ENCODE data around the gene EXOSC9.
"Not testable (repeated sequence)": the region's sequence is repeated elsewhere in the genome, so short reads cannot be mapped to it uniquely, and the experiment has no call there.

Gene EXOSC9

DNA sequence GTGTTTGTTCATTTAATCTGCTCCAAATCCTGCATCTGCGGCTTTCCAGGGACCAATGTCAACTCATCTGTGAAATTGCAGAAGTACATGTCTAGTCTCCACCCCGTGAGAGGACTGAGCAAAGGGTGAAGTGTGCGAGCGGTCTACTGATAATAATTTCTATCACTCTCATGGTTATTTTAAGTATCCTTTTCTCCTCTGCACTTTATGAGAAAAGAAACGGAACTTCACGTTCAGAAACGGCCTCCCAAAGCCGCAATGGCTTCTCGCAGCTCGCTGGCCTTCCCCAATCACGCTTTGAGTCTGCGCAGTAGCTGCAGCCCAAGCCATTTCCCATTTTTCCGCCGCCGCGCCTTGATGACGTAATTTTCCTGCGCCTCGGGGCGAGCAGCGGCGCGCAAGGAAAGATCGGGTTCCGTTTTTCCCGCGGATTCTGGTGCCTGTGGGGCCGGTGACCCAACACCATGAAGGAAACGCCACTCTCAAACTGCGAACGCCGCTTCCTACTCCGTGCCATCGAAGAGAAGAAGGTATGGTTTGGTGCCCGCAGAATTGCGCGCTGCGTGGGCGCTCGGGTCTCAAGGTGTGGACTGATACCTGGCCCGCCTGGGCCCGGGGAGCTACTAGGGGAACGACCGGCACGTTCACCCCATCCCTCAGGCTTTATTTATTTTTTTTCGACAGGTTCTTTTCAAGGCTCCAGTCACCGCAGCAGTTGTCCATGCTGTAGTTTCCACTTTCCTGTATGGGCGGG lies at the start of gene EXOSC9:
Gene EXOSC9, plus strand, starts transcription at position 363 of the 754 bp plus-strand sequence. Its CDS starts 102 bp downstream, at position 465.
- in situ Hi-C loops (cut with MboI; ENCODE audit: low pct_unique_long_range_greater_than_20kb, low sequenced_read_pairs): no loop called here
- peak; percentile 95 for DNase-seq

DNA sequence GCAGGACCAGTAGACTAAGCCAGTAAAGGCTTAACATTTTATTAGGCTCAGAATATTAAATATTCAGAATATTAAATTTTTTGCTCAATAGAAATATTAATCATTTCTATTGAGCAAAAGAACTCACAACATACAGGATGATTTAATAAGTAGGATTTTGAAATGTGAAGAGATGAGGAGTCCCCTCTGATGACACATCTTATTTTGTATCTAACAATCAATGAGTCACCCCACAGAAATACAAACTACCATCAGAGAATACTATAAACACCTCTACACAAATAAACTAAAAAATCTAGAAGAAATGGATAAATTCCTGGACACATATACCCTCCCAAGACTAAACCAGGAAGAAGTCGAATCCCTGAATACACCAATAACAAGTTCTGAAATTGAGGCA lies 49.0 kb upstream of the EXOSC9 start:
- DNase-seq; in situ Hi-C loops (cut with MboI; ENCODE audit: low pct_unique_long_range_greater_than_20kb, low sequenced_read_pairs): not testable (repeated sequence)

DNA sequence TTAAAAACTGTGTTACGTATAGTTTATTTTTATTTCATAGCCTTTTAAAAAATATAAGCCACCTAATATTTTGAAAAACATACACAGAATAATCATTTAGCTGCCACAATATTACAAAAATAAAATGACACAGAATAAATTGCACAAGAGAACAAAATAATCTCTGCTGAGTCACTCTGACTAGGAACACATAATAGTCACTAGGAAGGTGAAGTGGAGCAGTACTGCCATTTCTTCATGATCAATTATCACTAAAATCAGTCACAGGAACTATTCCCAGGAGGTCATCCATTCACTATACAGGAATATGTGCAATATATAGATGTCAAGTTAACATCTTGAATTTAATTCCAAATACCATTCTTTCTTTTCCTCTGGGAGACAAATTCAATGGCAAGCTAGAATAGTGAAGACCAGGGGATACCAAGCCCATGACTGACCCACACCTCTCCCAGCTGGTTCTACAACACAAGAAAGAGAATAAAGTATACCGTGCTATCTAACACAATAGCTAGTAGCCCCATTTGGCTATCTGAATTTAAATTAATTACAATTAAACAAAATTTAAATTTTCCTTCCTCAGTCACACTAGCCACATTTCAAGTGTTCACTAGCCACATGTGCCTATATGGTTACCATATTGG lies 42.1 kb upstream of the EXOSC9 start:
- in situ Hi-C loops (cut with MboI; ENCODE audit: low pct_unique_long_range_greater_than_20kb, low sequenced_read_pairs): no loop called here
- no peak for DNase-seq

- DNase-seq: no peak
- in situ Hi-C loops (cut with MboI; ENCODE audit: low pct_unique_long_range_greater_than_20kb, low sequenced_read_pairs): no loop called here
These were observed 40.9 kb upstream of the EXOSC9 start for GRCh38 chr4:121760205-121760604.

GRCh38 chr4:121764303-121764701 lies 36.8 kb upstream of the EXOSC9 start:
- DNase-seq: no peak
- in situ Hi-C loops (cut with MboI; ENCODE audit: low pct_unique_long_range_greater_than_20kb, low sequenced_read_pairs): no loop called here

- no peak for DNase-seq
- in situ Hi-C loops (cut with MboI; ENCODE audit: low pct_unique_long_range_greater_than_20kb, low sequenced_read_pairs): no loop called here
These were observed 36.3 kb upstream of the EXOSC9 start, which contains the start of gene SMIM43 for GRCh38 chr4:121764702-121765367. SMIM43 (minus strand) TSS chr4:121765164; CDS start chr4:121765105, 59 bp downstream.

GRCh38 chr4:121765368-121765705 lies 35.8 kb upstream of the EXOSC9 start:
- in situ Hi-C loops (cut with MboI; ENCODE audit: low pct_unique_long_range_greater_than_20kb, low sequenced_read_pairs): no loop called here
- no peak for DNase-seq

DNA sequence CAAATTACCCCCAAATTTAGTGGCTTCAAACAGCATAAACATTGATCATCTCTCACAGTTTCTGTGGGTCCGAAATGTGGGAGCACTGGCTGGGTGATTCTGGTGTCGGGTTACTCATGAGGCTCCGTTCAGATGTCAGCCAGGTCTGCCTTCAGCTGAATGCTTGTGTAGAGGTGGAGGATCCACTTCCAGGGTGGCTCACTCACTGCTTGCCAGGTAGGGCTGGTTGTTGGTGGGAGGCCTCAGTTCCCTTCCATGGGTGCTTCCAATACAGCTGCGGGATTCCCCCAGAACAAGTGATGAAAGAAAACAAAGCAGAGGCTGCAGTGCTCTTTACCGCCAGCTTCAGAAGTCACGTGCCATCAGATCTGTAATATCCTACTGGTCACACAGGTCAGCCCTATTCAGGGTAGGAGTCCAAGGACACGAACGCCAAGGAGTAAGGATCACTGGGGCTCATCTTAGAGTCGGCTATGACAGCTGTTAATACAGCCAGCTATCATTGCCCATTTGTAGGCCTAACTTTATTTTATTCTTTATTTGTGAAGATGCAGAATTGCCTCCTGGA lies 35.1 kb upstream of the EXOSC9 start:
- DNase-seq: no peak
- in situ Hi-C loops (cut with MboI; ENCODE audit: low pct_unique_long_range_greater_than_20kb, low sequenced_read_pairs): no loop called here

- in situ Hi-C loops (cut with MboI; ENCODE audit: low pct_unique_long_range_greater_than_20kb, low sequenced_read_pairs): no loop called here
- no peak for DNase-seq
These were observed 34.0 kb upstream of the EXOSC9 start for GRCh38 chr4:121767166-121767565.

GRCh38 chr4:121769341-121769740 lies 31.8 kb upstream of the EXOSC9 start:
- DNase-seq: no peak
- in situ Hi-C loops (cut with MboI; ENCODE audit: low pct_unique_long_range_greater_than_20kb, low sequenced_read_pairs): no loop called here

DNA sequence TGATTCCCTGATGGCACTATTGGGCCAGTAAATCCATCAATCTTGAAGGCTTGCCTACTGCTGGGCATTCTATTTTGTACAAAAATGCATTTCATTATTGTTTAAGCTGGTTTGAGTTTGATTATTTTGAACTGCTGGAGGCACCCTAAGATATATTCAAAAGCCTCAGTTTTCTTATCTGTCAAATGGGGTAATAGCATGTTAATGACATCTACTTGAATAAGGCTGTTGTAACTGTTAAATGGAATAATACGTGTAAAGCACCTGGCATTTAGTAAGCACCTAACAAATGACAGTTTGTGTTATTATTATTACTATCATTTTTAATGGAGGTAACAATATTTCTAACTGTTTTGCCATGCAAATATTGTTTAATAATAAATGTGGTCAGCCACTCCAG lies 29.3 kb upstream of the EXOSC9 start:
- DNase-seq: no peak
- in situ Hi-C loops (cut with MboI; ENCODE audit: low pct_unique_long_range_greater_than_20kb, low sequenced_read_pairs): no loop called here

- no peak for DNase-seq
- in situ Hi-C loops (cut with MboI; ENCODE audit: low pct_unique_long_range_greater_than_20kb, low sequenced_read_pairs): no loop called here
These were observed 27.2 kb upstream of the EXOSC9 start for GRCh38 chr4:121773883-121774282.

GRCh38 chr4:121776610-121777401 lies 24.3 kb upstream of the EXOSC9 start:
- no peak for DNase-seq
- in situ Hi-C loops (cut with MboI; ENCODE audit: low pct_unique_long_range_greater_than_20kb, low sequenced_read_pairs): no loop called here

DNA sequence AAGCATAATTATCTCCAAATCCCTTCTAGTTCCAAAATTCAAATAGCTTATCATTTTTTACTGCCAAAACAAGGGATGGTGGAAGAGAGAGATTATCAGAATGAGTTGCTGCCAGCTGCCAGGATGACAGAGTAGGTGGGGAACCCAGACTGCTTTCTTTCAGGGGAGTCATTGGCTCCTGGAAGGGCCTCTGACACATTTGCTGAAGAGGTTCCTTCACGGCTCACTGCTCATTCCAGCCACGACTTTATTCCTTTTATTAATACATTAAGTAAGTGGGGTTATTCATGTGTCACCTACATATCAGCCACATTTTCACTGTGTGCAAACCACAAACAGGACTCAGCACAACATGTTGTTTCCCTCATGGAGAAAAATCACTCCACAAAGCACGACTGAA lies 23.5 kb upstream of the EXOSC9 start:
- in situ Hi-C loops (cut with MboI; ENCODE audit: low pct_unique_long_range_greater_than_20kb, low sequenced_read_pairs): no loop called here
- peak; percentile 8 for DNase-seq

DNA sequence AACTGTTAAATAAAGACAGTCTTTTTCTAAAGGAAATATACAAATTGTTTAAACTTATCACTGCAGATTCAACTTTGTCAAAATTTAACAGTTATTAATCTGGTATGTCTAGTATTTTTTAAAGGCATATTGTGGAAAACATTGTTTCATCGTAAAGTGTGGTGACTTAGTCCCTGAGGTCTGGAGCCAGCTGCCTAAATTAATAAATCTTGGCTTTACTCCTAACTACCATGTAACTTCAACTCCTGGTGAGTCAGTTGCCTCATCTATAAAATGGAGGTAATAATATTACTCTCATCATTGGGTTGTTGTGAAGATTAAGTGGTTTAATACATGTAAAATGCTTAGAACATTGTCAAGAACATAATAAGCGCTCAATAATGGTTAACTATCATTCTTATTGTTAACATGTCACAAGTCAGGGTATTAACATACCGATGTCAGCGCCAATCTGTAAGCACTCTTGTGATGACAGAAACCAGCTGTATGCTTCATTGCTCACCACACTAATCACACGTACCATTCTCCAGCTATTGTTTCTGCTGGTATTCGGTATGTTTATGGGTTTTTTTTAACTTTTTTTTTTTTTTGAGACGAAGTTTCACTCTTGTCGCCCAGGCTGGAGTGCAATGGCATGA lies 22.0 kb upstream of the EXOSC9 start:
- in situ Hi-C loops (cut with MboI; ENCODE audit: low pct_unique_long_range_greater_than_20kb, low sequenced_read_pairs): no loop called here
- DNase-seq: no peak

GRCh38 chr4:121783210-121783609 lies 17.9 kb upstream of the EXOSC9 start:
- no peak for DNase-seq

DNA sequence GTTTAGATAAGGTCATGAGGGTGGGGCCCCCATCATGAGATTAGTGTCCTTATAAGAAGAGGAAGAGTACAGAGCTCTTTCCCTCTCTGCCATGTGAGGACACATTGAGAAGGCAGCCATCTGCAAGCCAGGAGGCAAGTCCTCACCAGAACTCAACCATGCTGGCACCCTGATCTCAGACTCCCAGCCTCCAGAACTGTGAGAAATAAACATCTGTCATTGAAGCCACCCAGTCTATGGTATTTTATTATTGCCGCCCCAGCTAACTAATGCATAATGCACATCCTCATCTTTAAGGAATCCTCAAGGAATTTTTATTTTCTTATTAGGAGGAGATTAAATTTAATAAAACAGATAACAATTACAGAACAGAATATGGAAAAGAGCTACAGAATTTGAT lies 16.7 kb upstream of the EXOSC9 start:
- no peak for DNase-seq
- in situ Hi-C loops (cut with MboI; ENCODE audit: low pct_unique_long_range_greater_than_20kb, low sequenced_read_pairs): no loop called here

More at GRCh38 chr4:121783210-121783609, 17.9 kb upstream of the EXOSC9 start:
- in situ Hi-C loops (cut with MboI; ENCODE audit: low pct_unique_long_range_greater_than_20kb, low sequenced_read_pairs): no loop called here

DNA sequence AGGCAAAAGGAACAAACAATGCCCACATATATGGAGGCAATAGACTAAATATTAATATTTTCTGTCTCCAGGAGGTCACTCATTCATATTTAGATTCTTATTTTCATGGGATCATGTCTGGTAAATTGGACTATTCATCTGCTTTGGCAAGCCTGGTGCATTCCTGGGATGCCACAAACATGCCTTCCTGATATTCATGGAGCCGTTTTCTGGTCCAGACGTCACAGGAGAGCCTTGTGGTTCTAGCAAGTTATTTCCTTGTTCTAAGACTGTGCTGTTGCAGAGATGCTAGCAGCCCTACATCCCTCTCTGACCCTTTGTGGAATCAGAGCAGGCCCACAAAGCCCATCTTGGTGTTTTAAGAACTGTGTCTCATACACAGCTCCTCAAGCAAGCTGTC lies 16.1 kb upstream of the EXOSC9 start:
- in situ Hi-C loops (cut with MboI; ENCODE audit: low pct_unique_long_range_greater_than_20kb, low sequenced_read_pairs): no loop called here
- no peak for DNase-seq

- in situ Hi-C loops (cut with MboI; ENCODE audit: low pct_unique_long_range_greater_than_20kb, low sequenced_read_pairs): no loop called here
- DNase-seq: no peak
These were observed 15.6 kb upstream of the EXOSC9 start for GRCh38 chr4:121785479-121785878.
